Measurements from ENCODE around the gene CCNE1.

- no peak for TF ChIP-seq BHLHE40 (IDR thresholded peaks at IDR 0.05; ENCODE audit: borderline replicate concordance in 1 of 2, low read depth in 2 of 2, low read length in 1 of 2)
- TF ChIP-seq EZH2 (IDR thresholded peaks at IDR 0.05; ENCODE audit: borderline replicate concordance, control insufficient read depth, low read depth, low read length): no peak
- TF ChIP-seq POLR2A (IDR thresholded peaks at IDR 0.05; ENCODE audit: low read depth, low read length): no peak
- no peak for TF ChIP-seq FOXM1 (IDR thresholded peaks at IDR 0.05; ENCODE audit: low read depth, low read length)
- TF ChIP-seq CTCF (IDR thresholded peaks at IDR 0.05 in 2 of 3, conservative IDR thresholded peaks at IDR 0.05 in 1 of 3; ENCODE audit: control insufficient read depth in 2 of 3, extremely low read depth in 1 of 3, insufficient read depth in 1 of 3, low read depth in 3 of 3, low read length in 3 of 3): no peak
- no peak for TF ChIP-seq SMAD1 (IDR thresholded peaks at IDR 0.05; ENCODE audit: low read depth, partially characterized antibody)
- TF ChIP-seq SP1 (IDR thresholded peaks at IDR 0.05; ENCODE audit: low read depth, low read length): no peak
- no peak for TF ChIP-seq MEF2A (IDR thresholded peaks at IDR 0.05; ENCODE audit: insufficient read depth, low read depth, low read length)
- no peak for TF ChIP-seq TCF12 (IDR thresholded peaks at IDR 0.05; ENCODE audit: low read depth, low read length)
- TF ChIP-seq ZNF24 (IDR thresholded peaks at IDR 0.05): no peak
- no peak for TF ChIP-seq MAX (IDR thresholded peaks at IDR 0.05; ENCODE audit: low read depth, low read length)
- no peak for TF ChIP-seq POLR2AphosphoS5 (IDR thresholded peaks at IDR 0.05; ENCODE audit: low read length)
Observed at GRCh38 chr19:29867984-29868383, 56.2 kb downstream of the CCNE1 start.
